CD4-positive, alpha-beta T cell (primary cell): ENCODE results near the gene FSTL4. TPM values are rescaled to one million over a fixed set of nuclear protein-coding genes. Genes with fewer than 3 reads are reported as not detected.
A peak's percentile ranks its signal among the peaks of the same experiment; 100 is the strongest.

Experiments
- ATAC-seq: fragments of 200-7000 bp; cut with Tn5 transposase; one replicate; pipeline ENCODE4 v1.10.0; 2022; ENCODE audit warnings: mild to moderate bottlenecking; ENCODE audit not compliant: poor library complexity
- CTCF ChIA-PET: fragments of 350-600 bp; sonication (Branson Sonifier 250); formaldehyde crosslinking; loops from one replicate; lab custom pipeline; 2021; ENCODE audit warnings: antibody characterized with exemption, inconsistent platforms; lab: Charles Lee
- POLR2A ChIA-PET: fragments of 350-600 bp; sonication (Branson Sonifier 250); formaldehyde crosslinking; loops from one replicate; lab custom pipeline; 2021; ENCODE audit warnings: antibody characterized with exemption, inconsistent platforms; lab: Charles Lee
- DNase-seq, 14 experiments: peaks; one replicate each; pipeline ENCODE4 v3.0.0-alpha.2; 2013 to 2020; ENCODE audit warnings: mixed read lengths in 2 of 14
- H3K27ac ChIP-seq, 2 donors: one replicate each; pipeline versions ENCODE4 v1.5.1 to v1.7.0; 2013; ENCODE audit warnings: low read length in 2 of 2, low read depth in 1 of 2, mild to moderate bottlenecking in 1 of 2
- H3K27me3 ChIP-seq, 2 experiments: 1 replicate in 1 of 2; 2 replicates in 1 of 2; pipeline versions ENCODE4 v1.6.1 to v1.7.0; 2013; ENCODE audit warnings: low read length in 2 of 2, control low read depth in 1 of 2, mild to moderate bottlenecking in 1 of 2, moderate library complexity in 1 of 2; ENCODE audit not compliant: insufficient read depth in 2 of 2, control insufficient read depth in 1 of 2
- H3K36me3 ChIP-seq: one replicate; pipeline ENCODE4 v1.6.1; 2013; ENCODE audit warnings: low read length, control low read depth; ENCODE audit not compliant: insufficient read depth
- H3K4me1 ChIP-seq: one replicate; pipeline ENCODE4 v1.6.1; 2013; ENCODE audit warnings: low read length, control low read depth; ENCODE audit not compliant: insufficient read depth
- H3K4me3 ChIP-seq: one replicate; pipeline ENCODE4 v1.5.1; 2013; ENCODE audit warnings: mild to moderate bottlenecking, low read length, moderate library complexity
- H3K9me3 ChIP-seq, 2 experiments: 1 replicate in 1 of 2; 2 replicates in 1 of 2; pipeline versions ENCODE4 v1.6.1 to v1.7.0; 2013; ENCODE audit warnings: low read length in 2 of 2, mild to moderate bottlenecking in 2 of 2, control low read depth in 1 of 2, moderate library complexity in 1 of 2; ENCODE audit not compliant: control insufficient read depth in 1 of 2, insufficient read depth in 1 of 2
- H3K27ac Mint-ChIP-seq: one replicate; pipeline ENCODE4 v1.8.0; 2020; ENCODE audit warnings: mixed read lengths
- H3K27me3 Mint-ChIP-seq: one replicate; pipeline ENCODE4 v1.8.0; 2021; ENCODE audit warnings: mixed read lengths
- H3K36me3 Mint-ChIP-seq: one replicate; pipeline ENCODE4 v1.8.0; 2021; ENCODE audit warnings: low read depth, mixed read lengths
- H3K4me1 Mint-ChIP-seq: one replicate; pipeline ENCODE4 v1.8.0; 2021; ENCODE audit warnings: low read depth, mixed read lengths
- H3K4me3 Mint-ChIP-seq: one replicate; pipeline ENCODE4 v1.8.0; 2020; ENCODE audit warnings: mild to moderate bottlenecking, mixed read lengths
- H3K9me3 Mint-ChIP-seq: one replicate; pipeline ENCODE4 v1.8.0; 2020; ENCODE audit warnings: mixed read lengths
- intact Hi-C, 2 experiments: fragments of 100-400 bp; cut with DNase I in 1 of 2; cut with micrococcal nuclease in 1 of 2; formaldehyde crosslinking; loops; one replicate each; pipeline versions ENCODE4 v1.15.1 to v1.9.0; 2023 to 2025; cut with DNase I, micrococcal nuclease
- total RNA-seq, 174 experiments: library from RNA in 2 of 174; stranded (reverse) in 2 of 174; gene quantifications; one replicate each; pipeline ENCODE4 v1.2.3 and lab custom pipeline; 2021 to 2026
- TF ChIP-seq, protein P1 (sequence below): fragments of 200-600 bp; IDR thresholded peaks from one replicate; pipeline ENCODE4 v1.8.0; 2022; ENCODE audit warnings: antibody characterized with exemption, mild to moderate bottlenecking

Gene FSTL4
- total RNA-seq, 2 experiments from 2014 or later, result not detected

DNA sequence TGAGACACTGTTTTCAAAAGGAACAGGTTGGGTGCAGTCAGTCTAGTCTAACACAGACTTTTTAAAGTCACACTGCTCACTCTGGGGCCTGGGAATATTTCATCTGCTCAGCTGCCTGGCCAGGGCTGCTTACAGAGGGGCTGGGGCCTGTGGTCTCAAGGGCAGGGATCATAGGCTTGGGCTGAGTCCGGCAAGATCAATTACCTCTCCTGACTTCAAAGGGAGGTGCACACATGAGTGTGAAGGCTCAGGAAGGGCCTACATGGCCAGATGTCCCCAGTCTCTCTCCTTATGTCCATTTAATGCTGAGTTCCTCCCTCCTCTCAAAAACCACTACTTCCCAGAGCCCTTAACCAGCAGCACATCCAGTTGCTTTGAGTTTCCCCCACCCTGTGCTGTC, 313.3 kb downstream of the FSTL4 start:
- ChIA-PET CTCF (no interaction called here), POLR2A (no interaction called here)
- H3K4me3 ChIP-seq, result no peak overlapping the region
- no peaks in the 10 kb centered on the region for H3K27me3 Mint-ChIP-seq
- ATAC-seq (no peak), DNase-seq (no peak)
- no peaks in the 10 kb centered on the region for H3K9me3 ChIP-seq
- TF ChIP-seq, protein P1, sequence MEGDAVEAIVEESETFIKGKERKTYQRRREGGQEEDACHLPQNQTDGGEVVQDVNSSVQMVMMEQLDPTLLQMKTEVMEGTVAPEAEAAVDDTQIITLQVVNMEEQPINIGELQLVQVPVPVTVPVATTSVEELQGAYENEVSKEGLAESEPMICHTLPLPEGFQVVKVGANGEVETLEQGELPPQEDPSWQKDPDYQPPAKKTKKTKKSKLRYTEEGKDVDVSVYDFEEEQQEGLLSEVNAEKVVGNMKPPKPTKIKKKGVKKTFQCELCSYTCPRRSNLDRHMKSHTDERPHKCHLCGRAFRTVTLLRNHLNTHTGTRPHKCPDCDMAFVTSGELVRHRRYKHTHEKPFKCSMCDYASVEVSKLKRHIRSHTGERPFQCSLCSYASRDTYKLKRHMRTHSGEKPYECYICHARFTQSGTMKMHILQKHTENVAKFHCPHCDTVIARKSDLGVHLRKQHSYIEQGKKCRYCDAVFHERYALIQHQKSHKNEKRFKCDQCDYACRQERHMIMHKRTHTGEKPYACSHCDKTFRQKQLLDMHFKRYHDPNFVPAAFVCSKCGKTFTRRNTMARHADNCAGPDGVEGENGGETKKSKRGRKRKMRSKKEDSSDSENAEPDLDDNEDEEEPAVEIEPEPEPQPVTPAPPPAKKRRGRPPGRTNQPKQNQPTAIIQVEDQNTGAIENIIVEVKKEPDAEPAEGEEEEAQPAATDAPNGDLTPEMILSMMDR, result no peak
- no peaks in the 10 kb centered on the region for H3K36me3 ChIP-seq
- peaks cover 7% of the 10 kb centered on the region for H3K4me1 Mint-ChIP-seq
- peaks cover 0 to 4% of the 10 kb centered on the region in 2 experiments for H3K27me3 ChIP-seq
- intact Hi-C loops, result no loop called here
- H3K4me3 Mint-ChIP-seq, result no peak overlapping the region
- H3K36me3 Mint-ChIP-seq, result no peaks in the 10 kb centered on the region
- H3K9me3 Mint-ChIP-seq, result no peaks in the 10 kb centered on the region
- H3K27ac Mint-ChIP-seq, result no peak overlapping the region
- peaks cover 7% of the 10 kb centered on the region for H3K4me1 ChIP-seq
- no peak overlapping the region for H3K27ac ChIP-seq

DNA sequence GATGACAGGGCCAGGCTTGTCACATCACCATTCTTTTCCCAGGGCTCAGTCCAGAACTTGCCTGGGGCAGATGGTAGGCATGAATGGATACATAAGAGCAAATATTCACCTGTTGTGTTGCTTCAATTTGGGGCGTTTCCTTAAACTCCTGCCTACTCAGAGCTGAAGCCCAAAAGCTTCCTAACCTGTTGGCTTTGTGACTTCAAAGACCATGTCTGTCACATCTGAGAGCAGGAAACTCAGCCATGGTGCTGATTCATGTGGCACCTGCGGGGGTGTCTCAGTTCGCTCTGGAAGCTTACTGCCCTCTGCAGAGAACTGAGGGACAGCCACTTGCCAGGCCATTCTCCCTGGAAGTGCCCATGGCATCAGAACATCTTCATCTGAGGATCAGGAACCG, 313.9 kb downstream of the FSTL4 start:
- no peaks in the 10 kb centered on the region for H3K36me3 Mint-ChIP-seq
- H3K27ac Mint-ChIP-seq, result no peak overlapping the region
- ATAC-seq (peak; percentile 71), DNase-seq (peak in 2 of 14 experiments; percentile 23 to 35)
- H3K27me3 ChIP-seq, result no peaks in the 10 kb centered on the region
- ChIA-PET CTCF (no interaction called here), POLR2A (no interaction called here)
- H3K4me1 ChIP-seq, result peaks cover 7% of the 10 kb centered on the region
- no peak overlapping the region for H3K4me3 Mint-ChIP-seq
- no peak overlapping the region for H3K27ac ChIP-seq
- no peak overlapping the region for H3K4me3 ChIP-seq
- intact Hi-C loops, result no loop called here
- no peaks in the 10 kb centered on the region for H3K36me3 ChIP-seq
- H3K9me3 ChIP-seq, result no peaks in the 10 kb centered on the region
- no peaks in the 10 kb centered on the region for H3K9me3 Mint-ChIP-seq
- TF ChIP-seq, protein P1, result no peak
- H3K4me1 Mint-ChIP-seq, result peaks cover 7% of the 10 kb centered on the region
- H3K27me3 Mint-ChIP-seq, result no peaks in the 10 kb centered on the region

DNA sequence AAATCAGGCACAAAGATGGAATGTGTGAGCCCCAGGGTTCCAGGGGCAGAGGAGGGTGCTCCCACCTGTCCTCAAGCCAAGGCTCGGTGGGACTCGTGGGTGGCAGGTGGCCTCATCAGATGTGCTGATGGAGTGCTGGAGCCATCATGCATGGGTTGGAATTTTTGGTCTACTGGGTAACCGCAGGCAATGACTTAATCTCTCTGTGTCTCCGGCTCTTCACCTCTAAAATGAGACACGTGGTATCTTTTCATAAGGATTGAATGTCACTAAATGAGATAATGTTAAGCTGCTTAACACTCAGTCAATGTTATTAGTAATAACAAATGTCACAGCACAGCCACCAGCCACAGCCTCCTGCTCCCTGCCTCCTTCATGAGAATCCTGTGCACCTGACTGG, 315.0 kb downstream of the FSTL4 start:
- no peaks in the 10 kb centered on the region for H3K27me3 ChIP-seq
- DNase-seq (no peak), ATAC-seq (no peak)
- H3K36me3 ChIP-seq, result no peaks in the 10 kb centered on the region
- H3K27ac Mint-ChIP-seq, result no peak overlapping the region
- CTCF ChIA-PET, result no interaction called here
- intact Hi-C loops, result no loop called here
- H3K27me3 Mint-ChIP-seq, result no peaks in the 10 kb centered on the region
- no peaks in the 10 kb centered on the region for H3K36me3 Mint-ChIP-seq
- H3K4me1 ChIP-seq, result peaks cover 7% of the 10 kb centered on the region
- no peak overlapping the region for H3K4me3 ChIP-seq
- H3K9me3 ChIP-seq, result no peaks in the 10 kb centered on the region
- H3K9me3 Mint-ChIP-seq, result no peaks in the 10 kb centered on the region
- peaks cover 7% of the 10 kb centered on the region for H3K4me1 Mint-ChIP-seq
- POLR2A ChIA-PET, result no interaction called here
- TF ChIP-seq, protein P1, result no peak
- H3K4me3 Mint-ChIP-seq, result no peak overlapping the region
- H3K27ac ChIP-seq, result no peak overlapping the region
